Measurements from ENCODE around the gene SPINK4.

DNA sequence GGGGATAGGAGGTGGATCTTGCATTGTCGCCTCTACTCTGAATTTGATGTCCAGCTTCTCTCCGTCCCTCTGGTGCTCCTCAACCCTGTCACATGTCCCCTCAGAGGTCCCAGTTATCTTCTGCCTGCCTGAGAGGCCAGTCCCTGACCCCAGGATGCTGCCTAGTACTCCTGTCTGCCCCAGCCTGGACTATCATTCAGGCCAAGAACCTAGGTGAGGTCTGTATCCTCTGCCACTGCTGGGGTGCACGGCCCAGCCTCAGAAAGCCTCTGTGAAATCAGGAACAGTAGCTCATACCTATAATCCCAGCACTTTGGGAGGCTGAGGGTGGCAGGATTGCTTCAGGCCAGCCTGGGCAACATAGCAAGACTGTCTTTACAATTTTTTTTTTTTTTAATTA, 8.6 kb downstream of the SPINK4 start:
- TF ChIP-seq, protein P1, sequence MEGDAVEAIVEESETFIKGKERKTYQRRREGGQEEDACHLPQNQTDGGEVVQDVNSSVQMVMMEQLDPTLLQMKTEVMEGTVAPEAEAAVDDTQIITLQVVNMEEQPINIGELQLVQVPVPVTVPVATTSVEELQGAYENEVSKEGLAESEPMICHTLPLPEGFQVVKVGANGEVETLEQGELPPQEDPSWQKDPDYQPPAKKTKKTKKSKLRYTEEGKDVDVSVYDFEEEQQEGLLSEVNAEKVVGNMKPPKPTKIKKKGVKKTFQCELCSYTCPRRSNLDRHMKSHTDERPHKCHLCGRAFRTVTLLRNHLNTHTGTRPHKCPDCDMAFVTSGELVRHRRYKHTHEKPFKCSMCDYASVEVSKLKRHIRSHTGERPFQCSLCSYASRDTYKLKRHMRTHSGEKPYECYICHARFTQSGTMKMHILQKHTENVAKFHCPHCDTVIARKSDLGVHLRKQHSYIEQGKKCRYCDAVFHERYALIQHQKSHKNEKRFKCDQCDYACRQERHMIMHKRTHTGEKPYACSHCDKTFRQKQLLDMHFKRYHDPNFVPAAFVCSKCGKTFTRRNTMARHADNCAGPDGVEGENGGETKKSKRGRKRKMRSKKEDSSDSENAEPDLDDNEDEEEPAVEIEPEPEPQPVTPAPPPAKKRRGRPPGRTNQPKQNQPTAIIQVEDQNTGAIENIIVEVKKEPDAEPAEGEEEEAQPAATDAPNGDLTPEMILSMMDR (conservative IDR thresholded peaks at IDR 0.05 in 1 of 2, IDR thresholded peaks at IDR 0.05 in 1 of 2; ENCODE audit: extremely low read depth in 1 of 2, insufficient read depth in 1 of 2, low read depth in 1 of 2, low read length in 2 of 2): no peak
- TF ChIP-seq EZH2 (IDR thresholded peaks at IDR 0.05; ENCODE audit: borderline replicate concordance, low read length): no peak
